ENCODE measurements around the gene PCNX2.

Gene PCNX2

GRCh38 chr1:233282582-233282886 lies 13.0 kb downstream of the PCNX2 start:
- DNase-seq (ENCODE audit: low read depth, low spot score) = no peak
- TF ChIP-seq CTCF (IDR thresholded peaks at IDR 0.05; ENCODE audit: insufficient read depth, low read length, missing control alignments) = no peak
- ChIA-PET CTCF (interaction anchor here (1.9 kb wide), 1 partner anchor 23 kb away, joined by 4 read pairs; no protein-coding TSS in a partner anchor), POLR2A (no interaction called here)
- H3K4me3 ChIP-seq (ENCODE audit: low read depth, low read length) = no peak overlapping the region

DNA sequence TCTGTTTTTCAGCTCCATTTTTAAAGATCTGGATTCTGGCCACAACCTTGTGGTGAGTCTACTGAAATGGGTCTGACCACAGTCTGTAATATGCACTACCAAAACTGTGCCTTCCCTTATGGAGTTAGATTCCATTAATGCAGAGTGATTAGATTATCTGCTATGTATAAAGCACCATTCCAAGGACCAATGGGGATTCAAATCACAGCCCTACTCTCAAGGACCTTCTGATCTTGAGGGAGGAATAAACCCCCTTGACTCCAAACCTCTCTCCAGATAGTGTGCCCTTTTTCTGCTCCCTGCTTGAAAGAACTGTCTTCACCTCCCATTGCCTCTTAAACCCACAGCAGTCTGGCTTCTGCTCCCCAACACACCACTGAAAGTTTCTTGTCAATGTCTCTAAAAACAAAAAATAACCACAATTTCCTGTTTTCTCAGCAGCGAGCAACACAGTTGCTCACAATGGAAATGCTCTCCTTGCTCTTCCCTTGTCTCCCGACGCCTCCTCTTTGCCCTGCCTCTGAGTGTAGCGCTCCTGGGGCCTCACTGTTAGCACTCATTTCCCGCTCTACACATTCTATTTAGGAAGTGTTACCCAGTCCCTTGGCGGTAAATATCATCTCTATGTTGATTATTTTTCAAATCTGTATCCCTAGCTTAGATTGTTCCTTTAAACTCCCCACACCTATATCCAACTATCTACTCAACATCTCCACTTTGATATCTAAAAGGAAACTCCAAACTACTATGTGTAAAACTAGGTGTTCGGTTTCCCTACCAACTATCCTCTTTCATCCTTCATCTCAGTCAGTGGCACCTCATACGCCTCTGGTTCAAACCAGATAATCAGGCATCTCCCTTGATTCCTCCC lies 13.6 kb downstream of the PCNX2 start:
- POLR2A ChIA-PET = no interaction called here
- CTCF ChIA-PET = interaction anchor here (1.9 kb wide), 1 partner anchor 23 kb away, joined by 4 read pairs; no protein-coding TSS in a partner anchor
- no peak for DNase-seq (ENCODE audit: low read depth, low spot score)
- H3K4me3 ChIP-seq (ENCODE audit: low read depth, low read length) = no peak overlapping the region
- no peak for TF ChIP-seq CTCF (IDR thresholded peaks at IDR 0.05; ENCODE audit: insufficient read depth, low read length, missing control alignments)

GRCh38 chr1:233279971-233280370 lies 15.6 kb downstream of the PCNX2 start:
- DNase-seq (ENCODE audit: low read depth, low spot score) = no peak
- ChIA-PET CTCF (no interaction called here), POLR2A (no interaction called here)
- no peak overlapping the region for H3K4me3 ChIP-seq (ENCODE audit: low read depth, low read length)
- no peak for TF ChIP-seq CTCF (IDR thresholded peaks at IDR 0.05; ENCODE audit: insufficient read depth, low read length, missing control alignments)

GRCh38 chr1:233278631-233279030 lies 16.9 kb downstream of the PCNX2 start:
- no peak for DNase-seq (ENCODE audit: low read depth, low spot score)
- POLR2A ChIA-PET = no interaction called here
- CTCF ChIA-PET = no interaction called here
- no peak overlapping the region for H3K4me3 ChIP-seq (ENCODE audit: low read depth, low read length)
- TF ChIP-seq CTCF (IDR thresholded peaks at IDR 0.05; ENCODE audit: insufficient read depth, low read length, missing control alignments) = no peak

GRCh38 chr1:233277637-233278606 lies 17.6 kb downstream of the PCNX2 start:
- DNase-seq (ENCODE audit: low read depth, low spot score) = no peak
- ChIA-PET POLR2A (no interaction called here), CTCF (no interaction called here)
- no peak overlapping the region for H3K4me3 ChIP-seq (ENCODE audit: low read depth, low read length)
- TF ChIP-seq CTCF (IDR thresholded peaks at IDR 0.05; ENCODE audit: insufficient read depth, low read length, missing control alignments) = no peak

- no peak overlapping the region for H3K4me3 ChIP-seq (ENCODE audit: low read depth, low read length)
- POLR2A ChIA-PET = no interaction called here
- peak; percentile 28 for DNase-seq (ENCODE audit: low read depth, low spot score)
- CTCF ChIA-PET = no interaction called here
- no peak for TF ChIP-seq CTCF (IDR thresholded peaks at IDR 0.05; ENCODE audit: insufficient read depth, low read length, missing control alignments)
These were observed 25.9 kb downstream of the PCNX2 start for GRCh38 chr1:233269656-233270055.

Data from AG04449 (cell line).